ENCODE data around the gene TENM4. TPM values are rescaled to one million over a fixed set of nuclear protein-coding genes. Genes with fewer than 3 reads are reported as not detected.

Gene TENM4
- total and polyA plus RNA-seq, 10 of the 15 experiments (the other 5 are each of a cell fraction or from before 2014, with no cell fraction given), result 0.03 to 0.12 (median 0.06) TPM; not detected in 7

- no peak for DNase-seq (ENCODE audit: low read depth, low spot score)
- H3K79me2 ChIP-seq (ENCODE audit: control insufficient read depth, insufficient read depth, low read length), result no peaks in the 10 kb centered on the region
- intact Hi-C loops (cut with micrococcal nuclease; ENCODE audit: unreplicated experiment), result no loop called here
- H3K9ac ChIP-seq (ENCODE audit: control insufficient read depth, insufficient read depth, low read length), result no peak overlapping the region
- H3K4me3 ChIP-seq, result no peak overlapping the region
- TF ChIP-seq HDGF (IDR thresholded peaks at IDR 0.05) (no peak), BCL11A (IDR thresholded peaks at IDR 0.05; ENCODE audit: low read depth, low read length) (no peak), SUPT20H (IDR thresholded peaks at IDR 0.05; ENCODE audit: borderline replicate concordance, control insufficient read depth, low read depth, low read length) (no peak)
- ATAC-seq, result no peak
- H3K9me3 ChIP-seq (replicated peaks; ENCODE audit: control insufficient read depth, insufficient read depth, low read length), result no peaks in the 10 kb centered on the region
- H3K4me2 ChIP-seq (ENCODE audit: control insufficient read depth, insufficient read depth), result no peak overlapping the region
- no peak overlapping the region for H3K27ac ChIP-seq (ENCODE audit: control insufficient read depth, insufficient read depth)
- no peak for FAIRE-seq
- SMC1A ChIA-PET (ENCODE audit: uncharacterized antibody, unreplicated experiment), result no interaction called here
- RAD21 ChIA-PET (ENCODE audit: unreplicated experiment), result interaction anchor here (1.1 kb wide), 1 partner anchor 11 kb away, joined by 4 read pairs; no protein-coding TSS in a partner anchor
- in situ Hi-C loops (cut with MboI), result no loop called here
- CTCF ChIA-PET, result no interaction called here
- H3K4me1 ChIP-seq (ENCODE audit: control insufficient read depth, insufficient read depth, low read length), result no peaks in the 10 kb centered on the region
- POLR2A ChIA-PET, result no interaction called here
- 53% methylated on average over 1 of the region's 1 CpG for WGBS (ENCODE audit: insufficient coverage, insufficient replicate concordance, low lambda C conversion rate, missing lambda C conversion rate)
- BruUV-seq (replicated peaks), result no TSS peak
- no peak overlapping the region for H2AFZ ChIP-seq (ENCODE audit: control insufficient read depth, low read depth, low read length)
- H3K36me3 ChIP-seq (ENCODE audit: control insufficient read depth in 2 of 2, insufficient read depth in 2 of 2, low read length in 1 of 2), result no peaks in the 10 kb centered on the region
- no peaks in the 10 kb centered on the region for H4K20me1 ChIP-seq (ENCODE audit: control insufficient read depth, insufficient read depth)
- H3K27me3 ChIP-seq (replicated peaks in 1 of 2; ENCODE audit: control insufficient read depth in 2 of 2, insufficient read depth in 2 of 2, low read length in 1 of 2), result no peaks in the 10 kb centered on the region; a peak in 1 of 4 replicates
Observed at GRCh38 chr11:79415411-79415810, 25.4 kb downstream of the TENM4 start.

- SMC1A ChIA-PET (ENCODE audit: uncharacterized antibody, unreplicated experiment), result interaction anchor here (0.7 kb wide), 1 partner anchor 47 kb away, joined by 3 read pairs; no protein-coding TSS in a partner anchor
- H3K4me1 ChIP-seq (ENCODE audit: control insufficient read depth, insufficient read depth, low read length), result no peaks in the 10 kb centered on the region
- no peak overlapping the region for H3K27ac ChIP-seq (ENCODE audit: control insufficient read depth, insufficient read depth)
- no peak overlapping the region for H3K4me2 ChIP-seq (ENCODE audit: control insufficient read depth, insufficient read depth)
- BruUV-seq (replicated peaks), result no TSS peak
- POLR2A ChIA-PET, result interaction anchor here (0.5 kb wide), 1 partner anchor 114 kb away, joined by 3 read pairs; no protein-coding TSS in a partner anchor
- H3K4me3 ChIP-seq, result no peak overlapping the region
- ATAC-seq (no peak), DNase-seq (ENCODE audit: low read depth, low spot score) (no peak), FAIRE-seq (no peak)
- no peaks in the 10 kb centered on the region; a peak in 1 of 4 replicates for H3K27me3 ChIP-seq (replicated peaks in 1 of 2; ENCODE audit: control insufficient read depth in 2 of 2, insufficient read depth in 2 of 2, low read length in 1 of 2)
- intact Hi-C loops (cut with micrococcal nuclease; ENCODE audit: unreplicated experiment) (no loop called here), in situ Hi-C loops (cut with MboI) (no loop called here)
- H3K36me3 ChIP-seq (ENCODE audit: control insufficient read depth in 2 of 2, insufficient read depth in 2 of 2, low read length in 1 of 2), result no peaks in the 10 kb centered on the region
- CTCF ChIA-PET, result interaction anchor here (1.8 kb wide), 1 partner anchor 14 kb away, joined by 6 read pairs; no protein-coding TSS in a partner anchor
- no peak overlapping the region for H3K9ac ChIP-seq (ENCODE audit: control insufficient read depth, insufficient read depth, low read length)
- no peaks in the 10 kb centered on the region for H3K79me2 ChIP-seq (ENCODE audit: control insufficient read depth, insufficient read depth, low read length)
- H3K9me3 ChIP-seq (replicated peaks; ENCODE audit: control insufficient read depth, insufficient read depth, low read length), result no peaks in the 10 kb centered on the region
- no peaks in the 10 kb centered on the region for H4K20me1 ChIP-seq (ENCODE audit: control insufficient read depth, insufficient read depth)
- H2AFZ ChIP-seq (ENCODE audit: control insufficient read depth, low read depth, low read length), result no peak overlapping the region
- WGBS (ENCODE audit: insufficient coverage, insufficient replicate concordance, low lambda C conversion rate, missing lambda C conversion rate), result 23% methylated on average over 8 of the region's 8 CpGs
- TF ChIP-seq NBN (IDR thresholded peaks at IDR 0.05) (no peak), SMC3 (IDR thresholded peaks at IDR 0.05; ENCODE audit: borderline replicate concordance, low read length) (no peak), ZNF622 (IDR thresholded peaks at IDR 0.05) (no peak), SUPT20H (IDR thresholded peaks at IDR 0.05; ENCODE audit: borderline replicate concordance, control insufficient read depth, low read depth, low read length) (no peak), NFYB (IDR thresholded peaks at IDR 0.05; ENCODE audit: insufficient read depth, low read depth, low read length) (no peak), MEF2A (IDR thresholded peaks at IDR 0.05; ENCODE audit: insufficient read depth, low read depth, low read length) (no peak), IKZF2 (IDR thresholded peaks at IDR 0.05) (no peak)
- RAD21 ChIA-PET (ENCODE audit: unreplicated experiment), result interaction anchor here (0.6 kb wide), 1 partner anchor 1554 kb away, joined by 3 read pairs; no protein-coding TSS in a partner anchor
Observed at GRCh38 chr11:79414644-79415317, 26.0 kb downstream of the TENM4 start.
